Esophagus muscularis mucosa (tissue), 4 donors: ENCODE measurements around the gene ANKMY2.

Experiments
- EP300 ChIP-seq: sonication (generic); formaldehyde crosslinking; IDR thresholded peaks from one replicate; pipeline ENCODE4 v1.6.1; 2017; ENCODE audit warnings: antibody characterized with exemption
- POLR2A ChIP-seq: fragments of 450-650 bp; IDR thresholded peaks from one replicate; pipeline ENCODE4 v1.6.1; 2017; ENCODE audit warnings: antibody characterized with exemption, moderate library complexity, mild to moderate bottlenecking, low read depth
- POLR2AphosphoS5 ChIP-seq, 2 donors: sonication (generic); formaldehyde crosslinking; IDR thresholded peaks; one replicate each; pipeline ENCODE4 v1.6.1; 2017; ENCODE audit warnings: antibody characterized with exemption in 2 of 2
- TF ChIP-seq, protein P1 (sequence below), 3 experiments: fragments of 200-600 bp in 2 of 3; fragments of 450-650 bp in 1 of 3; sonication (generic) in 2 of 3; IDR thresholded peaks; one replicate each; pipeline ENCODE4 v1.5.1; 2017 to 2019; ENCODE audit warnings: antibody characterized with exemption in 3 of 3, mild to moderate bottlenecking in 2 of 3, moderate library complexity in 1 of 3

DNA sequence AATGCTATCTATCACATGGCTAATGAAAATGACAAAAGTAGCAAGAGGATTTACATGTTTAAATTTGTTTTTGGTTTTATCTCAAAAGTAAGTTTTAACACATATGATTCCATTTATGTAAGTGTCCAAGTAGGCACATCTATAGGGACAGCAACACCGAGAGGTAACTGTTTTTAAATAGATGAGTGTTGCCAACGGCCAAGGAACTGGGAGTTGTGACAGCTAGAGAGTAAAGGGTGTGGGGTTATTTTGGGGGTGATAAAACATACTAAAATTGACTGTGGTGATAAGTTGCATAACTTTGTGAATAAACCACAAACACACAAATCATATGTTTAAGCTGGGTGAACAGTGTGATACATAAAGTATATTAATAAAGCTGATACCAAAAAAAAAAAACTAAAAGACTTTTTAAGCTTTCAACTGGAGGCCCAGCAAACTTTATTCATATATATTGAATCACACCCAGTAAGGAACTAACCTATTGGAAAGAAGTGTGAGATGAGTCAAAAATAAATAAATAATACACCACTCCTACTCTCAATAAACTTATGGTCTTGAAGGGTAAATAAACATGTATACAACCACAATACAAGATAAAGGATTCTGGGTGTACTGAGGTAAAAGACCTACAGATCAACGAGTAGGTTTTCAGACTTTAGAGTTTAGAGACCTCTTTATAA, 85.9 kb downstream of the ANKMY2 start:
- TF ChIP-seq POLR2A (no peak), EP300 (no peak), POLR2AphosphoS5 (IDR thresholded peaks at IDR 0.05) (no peak)
- TF ChIP-seq, protein P1, sequence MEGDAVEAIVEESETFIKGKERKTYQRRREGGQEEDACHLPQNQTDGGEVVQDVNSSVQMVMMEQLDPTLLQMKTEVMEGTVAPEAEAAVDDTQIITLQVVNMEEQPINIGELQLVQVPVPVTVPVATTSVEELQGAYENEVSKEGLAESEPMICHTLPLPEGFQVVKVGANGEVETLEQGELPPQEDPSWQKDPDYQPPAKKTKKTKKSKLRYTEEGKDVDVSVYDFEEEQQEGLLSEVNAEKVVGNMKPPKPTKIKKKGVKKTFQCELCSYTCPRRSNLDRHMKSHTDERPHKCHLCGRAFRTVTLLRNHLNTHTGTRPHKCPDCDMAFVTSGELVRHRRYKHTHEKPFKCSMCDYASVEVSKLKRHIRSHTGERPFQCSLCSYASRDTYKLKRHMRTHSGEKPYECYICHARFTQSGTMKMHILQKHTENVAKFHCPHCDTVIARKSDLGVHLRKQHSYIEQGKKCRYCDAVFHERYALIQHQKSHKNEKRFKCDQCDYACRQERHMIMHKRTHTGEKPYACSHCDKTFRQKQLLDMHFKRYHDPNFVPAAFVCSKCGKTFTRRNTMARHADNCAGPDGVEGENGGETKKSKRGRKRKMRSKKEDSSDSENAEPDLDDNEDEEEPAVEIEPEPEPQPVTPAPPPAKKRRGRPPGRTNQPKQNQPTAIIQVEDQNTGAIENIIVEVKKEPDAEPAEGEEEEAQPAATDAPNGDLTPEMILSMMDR (IDR thresholded peaks at IDR 0.05), result no peak
